ENCODE data around the gene COMMD6.

DNA sequence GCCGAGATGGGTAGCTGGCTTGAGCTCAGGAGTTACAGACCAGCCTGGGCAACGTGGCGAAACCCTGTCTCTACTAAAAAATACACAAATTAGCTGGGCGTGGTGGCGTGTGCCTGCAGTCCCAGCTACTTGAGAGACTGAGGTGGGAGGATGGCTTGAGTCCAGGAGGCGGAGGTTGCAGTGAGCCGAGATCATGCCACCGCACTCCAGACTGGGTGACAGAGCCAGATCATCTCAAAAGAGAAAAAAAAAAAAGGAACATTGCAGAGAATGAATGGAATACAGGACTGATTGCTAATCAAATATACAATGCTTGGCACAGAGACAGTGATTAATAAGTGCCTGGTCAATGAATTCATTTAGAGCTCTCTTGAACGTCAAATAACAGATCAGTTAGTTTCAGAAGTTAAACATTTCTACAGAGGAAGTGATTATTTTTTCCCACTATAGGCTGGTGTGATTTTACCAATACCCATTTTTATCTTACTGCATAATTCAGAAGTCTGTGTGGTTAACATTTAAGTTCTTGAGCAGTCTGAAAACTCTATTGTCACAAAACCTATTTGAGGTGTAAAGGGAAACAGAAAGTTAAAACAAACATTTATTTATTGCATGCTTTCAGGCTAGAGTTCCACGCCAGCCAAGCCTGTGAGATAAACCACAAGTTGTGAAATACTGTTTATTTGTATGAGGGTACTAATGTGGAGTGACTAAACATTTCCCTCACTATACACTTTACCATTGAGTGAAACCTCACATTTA lies 48.0 kb downstream of the COMMD6 start:
- TF ChIP-seq, protein P1, sequence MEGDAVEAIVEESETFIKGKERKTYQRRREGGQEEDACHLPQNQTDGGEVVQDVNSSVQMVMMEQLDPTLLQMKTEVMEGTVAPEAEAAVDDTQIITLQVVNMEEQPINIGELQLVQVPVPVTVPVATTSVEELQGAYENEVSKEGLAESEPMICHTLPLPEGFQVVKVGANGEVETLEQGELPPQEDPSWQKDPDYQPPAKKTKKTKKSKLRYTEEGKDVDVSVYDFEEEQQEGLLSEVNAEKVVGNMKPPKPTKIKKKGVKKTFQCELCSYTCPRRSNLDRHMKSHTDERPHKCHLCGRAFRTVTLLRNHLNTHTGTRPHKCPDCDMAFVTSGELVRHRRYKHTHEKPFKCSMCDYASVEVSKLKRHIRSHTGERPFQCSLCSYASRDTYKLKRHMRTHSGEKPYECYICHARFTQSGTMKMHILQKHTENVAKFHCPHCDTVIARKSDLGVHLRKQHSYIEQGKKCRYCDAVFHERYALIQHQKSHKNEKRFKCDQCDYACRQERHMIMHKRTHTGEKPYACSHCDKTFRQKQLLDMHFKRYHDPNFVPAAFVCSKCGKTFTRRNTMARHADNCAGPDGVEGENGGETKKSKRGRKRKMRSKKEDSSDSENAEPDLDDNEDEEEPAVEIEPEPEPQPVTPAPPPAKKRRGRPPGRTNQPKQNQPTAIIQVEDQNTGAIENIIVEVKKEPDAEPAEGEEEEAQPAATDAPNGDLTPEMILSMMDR (conservative IDR thresholded peaks at IDR 0.05; ENCODE audit: low read length), result no peak
- TF ChIP-seq EZH2phosphoT487 (IDR thresholded peaks at IDR 0.05; ENCODE audit: borderline replicate concordance), result no peak

Data from Loucy (cell line).